Activated naive CD8-positive, alpha-beta T cell (primary cell): ENCODE data around the gene PTGDR.

Experiments used
- H3K27ac Mint-ChIP-seq: one replicate; pipeline ENCODE4 v1.8.0; 2021; ENCODE audit warnings: mixed read lengths
- H3K27me3 Mint-ChIP-seq: one replicate; pipeline ENCODE4 v1.8.0; 2021; ENCODE audit warnings: mixed read lengths
- H3K36me3 Mint-ChIP-seq: one replicate; pipeline ENCODE4 v1.8.0; 2021; ENCODE audit warnings: mixed read lengths
- H3K4me1 Mint-ChIP-seq: one replicate; pipeline ENCODE4 v1.8.0; 2021; ENCODE audit warnings: low read depth, mixed read lengths
- H3K4me3 Mint-ChIP-seq: one replicate; pipeline ENCODE4 v1.8.0; 2021; ENCODE audit warnings: mild to moderate bottlenecking, mixed read lengths
- H3K9me3 Mint-ChIP-seq: one replicate; pipeline ENCODE4 v1.8.0; 2021; ENCODE audit warnings: low read depth, mixed read lengths

The PTGDR gene

DNA sequence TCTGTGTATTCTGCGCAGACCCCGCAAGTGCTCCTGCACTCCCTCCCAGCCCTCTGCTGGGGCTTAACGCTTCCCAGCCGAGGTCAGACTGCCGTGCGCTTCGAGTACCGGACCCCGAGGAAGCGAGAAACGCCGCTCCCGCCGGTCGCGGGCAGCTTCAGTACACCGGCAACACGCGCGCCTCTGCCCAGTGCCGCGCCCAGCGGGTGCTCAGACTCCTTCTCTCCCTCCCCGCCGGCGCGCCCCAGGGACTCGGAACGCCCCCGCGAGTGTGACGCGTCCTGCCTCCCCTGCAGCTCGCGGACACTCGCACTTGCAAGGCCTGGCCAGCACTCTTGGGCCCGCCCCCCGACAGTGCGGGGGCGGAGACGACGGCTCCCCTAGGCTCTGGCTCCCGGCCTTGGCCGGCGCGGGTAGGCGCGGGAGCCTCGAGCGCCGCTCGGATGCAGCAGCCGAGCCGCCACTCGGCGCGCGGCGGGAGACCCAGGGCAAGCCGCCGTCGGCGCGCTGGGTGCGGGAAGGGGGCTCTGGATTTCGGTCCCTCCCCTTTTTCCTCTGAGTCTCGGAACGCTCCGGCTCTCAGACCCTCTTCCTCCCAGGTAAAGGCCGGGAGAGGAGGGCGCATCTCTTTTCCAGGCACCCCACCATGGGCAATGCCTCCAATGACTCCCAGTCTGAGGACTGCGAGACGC, 46.6 kb downstream of the PTGDR start, which contains the start of gene PTGER2:
PTGER2 (plus strand) TSS at position 410 of the 692 bp plus-strand sequence; CDS start at position 647, 237 bp downstream.
- Mint-ChIP-seq H3K9me3 (no peaks in the 10 kb centered on the region), H3K27ac (peak within 1 kb of the TSS; percentile 98), H3K4me3 (peak within 1 kb of the TSS; percentile 99), H3K4me1 (peaks cover 87% of the 10 kb centered on the region), H3K27me3 (no peaks in the 10 kb centered on the region), H3K36me3 (peaks cover 6% of the 10 kb centered on the region)

DNA sequence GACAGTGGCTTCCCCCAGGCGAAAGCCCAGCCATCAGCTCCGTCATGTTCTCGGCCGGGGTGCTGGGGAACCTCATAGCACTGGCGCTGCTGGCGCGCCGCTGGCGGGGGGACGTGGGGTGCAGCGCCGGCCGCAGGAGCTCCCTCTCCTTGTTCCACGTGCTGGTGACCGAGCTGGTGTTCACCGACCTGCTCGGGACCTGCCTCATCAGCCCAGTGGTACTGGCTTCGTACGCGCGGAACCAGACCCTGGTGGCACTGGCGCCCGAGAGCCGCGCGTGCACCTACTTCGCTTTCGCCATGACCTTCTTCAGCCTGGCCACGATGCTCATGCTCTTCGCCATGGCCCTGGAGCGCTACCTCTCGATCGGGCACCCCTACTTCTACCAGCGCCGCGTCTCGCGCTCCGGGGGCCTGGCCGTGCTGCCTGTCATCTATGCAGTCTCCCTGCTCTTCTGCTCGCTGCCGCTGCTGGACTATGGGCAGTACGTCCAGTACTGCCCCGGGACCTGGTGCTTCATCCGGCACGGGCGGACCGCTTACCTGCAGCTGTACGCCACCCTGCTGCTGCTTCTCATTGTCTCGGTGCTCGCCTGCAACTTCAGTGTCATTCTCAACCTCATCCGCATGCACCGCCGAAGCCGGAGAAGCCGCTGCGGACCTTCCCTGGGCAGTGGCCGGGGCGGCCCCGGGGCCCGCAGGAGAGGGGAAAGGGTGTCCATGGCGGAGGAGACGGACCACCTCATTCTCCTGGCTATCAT, 47.3 kb downstream of the PTGDR start:
- no peaks in the 10 kb centered on the region for H3K27me3 Mint-ChIP-seq
- peak overlapping the region; percentile 99 for H3K4me3 Mint-ChIP-seq
- H3K4me1 Mint-ChIP-seq = peaks cover 90% of the 10 kb centered on the region
- peaks cover 12% of the 10 kb centered on the region for H3K36me3 Mint-ChIP-seq
- peak overlapping the region; percentile 98 for H3K27ac Mint-ChIP-seq
- no peaks in the 10 kb centered on the region for H3K9me3 Mint-ChIP-seq

DNA sequence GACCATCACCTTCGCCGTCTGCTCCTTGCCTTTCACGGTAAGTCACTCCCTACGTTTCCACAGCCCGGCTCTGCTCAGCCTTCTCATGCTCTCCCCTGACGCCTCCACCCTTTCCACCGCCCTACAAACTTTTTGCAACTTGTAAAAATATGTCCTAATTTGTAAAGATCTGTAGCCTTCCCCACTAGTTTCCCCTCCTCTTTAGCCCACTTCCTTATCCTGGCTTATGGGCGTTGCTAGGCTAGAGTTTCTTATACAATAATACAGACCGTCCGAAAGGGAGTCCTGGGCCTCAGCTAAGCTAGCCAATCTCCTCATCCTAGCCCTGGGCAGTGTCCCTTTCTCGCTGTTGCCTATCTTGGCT, 47.8 kb downstream of the PTGDR start:
- no peaks in the 10 kb centered on the region for H3K9me3 Mint-ChIP-seq
- peak overlapping the region; percentile 99 for H3K4me3 Mint-ChIP-seq
- H3K36me3 Mint-ChIP-seq = peaks cover 14% of the 10 kb centered on the region
- peak overlapping the region; percentile 98 for H3K27ac Mint-ChIP-seq
- H3K27me3 Mint-ChIP-seq = no peaks in the 10 kb centered on the region
- H3K4me1 Mint-ChIP-seq = peaks cover 91% of the 10 kb centered on the region

DNA sequence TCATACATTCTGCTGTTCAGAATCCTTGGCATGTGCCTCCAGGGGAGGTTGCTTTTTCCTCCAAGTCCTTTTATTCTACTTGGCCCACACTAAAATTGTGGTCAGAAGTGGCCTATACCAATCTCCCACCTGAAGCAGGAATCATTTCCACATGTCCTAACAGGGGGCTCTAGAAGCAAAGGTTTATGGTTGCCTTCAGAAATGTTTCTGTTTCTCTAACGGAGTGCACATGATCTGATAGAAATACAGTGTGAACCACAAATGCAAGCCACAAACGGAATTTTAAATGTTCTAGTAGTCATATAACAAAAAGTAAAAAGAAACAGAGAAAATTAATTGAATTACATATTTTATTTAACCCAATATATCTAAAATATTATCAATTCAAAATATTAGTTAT, 50.6 kb downstream of the PTGDR start:
- peaks cover 73% of the 10 kb centered on the region for H3K4me1 Mint-ChIP-seq
- peaks cover 30% of the 10 kb centered on the region for H3K36me3 Mint-ChIP-seq
- peak overlapping the region; percentile 86 for H3K27ac Mint-ChIP-seq
- peak overlapping the region; percentile 99 for H3K4me3 Mint-ChIP-seq
- peaks cover 15% of the 10 kb centered on the region for H3K9me3 Mint-ChIP-seq
- no peaks in the 10 kb centered on the region for H3K27me3 Mint-ChIP-seq

DNA sequence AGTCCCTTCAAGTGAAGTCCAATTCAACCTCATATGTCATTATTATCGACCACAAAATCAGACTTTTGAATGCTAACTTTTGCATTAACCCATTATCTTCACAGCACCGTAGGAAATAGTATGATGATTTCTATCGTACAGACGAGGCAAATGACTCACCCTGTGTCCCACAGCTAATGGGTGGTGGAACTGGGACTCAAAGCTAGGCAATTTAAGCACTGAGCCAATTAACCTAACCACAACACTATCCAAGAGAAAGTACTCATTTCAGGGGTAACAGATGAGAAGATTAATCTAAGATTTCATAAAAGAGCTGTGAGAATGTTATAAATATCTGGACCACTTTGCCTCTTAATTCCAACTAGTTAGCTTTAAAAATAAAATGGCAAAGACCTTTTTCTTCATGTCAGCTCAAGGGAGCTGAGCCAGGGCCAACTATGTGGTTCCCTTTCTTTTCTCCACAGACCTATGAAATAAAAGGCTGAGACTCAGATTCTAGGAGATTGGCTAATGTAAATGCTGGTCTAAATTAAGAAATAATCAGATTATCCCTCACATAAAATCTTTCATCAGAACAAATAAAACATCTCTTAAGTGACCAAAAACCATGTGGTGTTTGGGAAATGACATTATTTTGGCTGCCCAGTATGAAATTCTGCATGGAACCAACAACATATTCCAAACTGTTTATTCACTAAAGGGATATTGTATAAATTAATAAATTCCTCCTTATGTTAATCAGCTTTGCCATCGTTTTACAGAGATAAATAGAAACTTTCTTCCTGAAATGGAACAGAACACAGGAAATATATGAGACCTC, 51.5 kb downstream of the PTGDR start:
- Mint-ChIP-seq H3K36me3 (peaks cover 33% of the 10 kb centered on the region), H3K27me3 (no peaks in the 10 kb centered on the region), H3K4me3 (peak overlapping the region; percentile 76), H3K4me1 (peaks cover 67% of the 10 kb centered on the region), H3K27ac (peak overlapping the region; percentile 84), H3K9me3 (peaks cover 15% of the 10 kb centered on the region)

DNA sequence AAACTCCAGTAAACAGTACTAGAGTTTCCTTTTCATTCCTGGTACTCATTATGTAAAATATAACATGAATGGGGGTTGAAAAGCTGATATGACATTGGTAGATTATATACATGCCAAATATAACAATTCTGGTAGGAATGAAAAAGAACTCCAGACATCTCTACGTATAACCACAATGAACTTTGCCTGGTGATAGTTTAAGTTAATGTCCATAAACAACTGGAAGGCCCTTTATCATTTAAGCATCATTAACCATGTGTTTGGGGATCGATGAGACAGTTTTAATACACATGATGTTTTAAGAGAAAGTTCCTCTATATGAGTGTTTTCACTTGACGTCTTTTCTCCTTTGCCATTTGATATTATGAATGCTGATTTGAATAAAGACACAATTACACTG, 52.4 kb downstream of the PTGDR start:
- peak overlapping the region; percentile 6 for H3K27ac Mint-ChIP-seq
- H3K4me3 Mint-ChIP-seq = peak overlapping the region; percentile 76
- H3K27me3 Mint-ChIP-seq = no peaks in the 10 kb centered on the region
- H3K36me3 Mint-ChIP-seq = peaks cover 33% of the 10 kb centered on the region
- H3K4me1 Mint-ChIP-seq = peaks cover 72% of the 10 kb centered on the region
- peaks cover 15% of the 10 kb centered on the region for H3K9me3 Mint-ChIP-seq

DNA sequence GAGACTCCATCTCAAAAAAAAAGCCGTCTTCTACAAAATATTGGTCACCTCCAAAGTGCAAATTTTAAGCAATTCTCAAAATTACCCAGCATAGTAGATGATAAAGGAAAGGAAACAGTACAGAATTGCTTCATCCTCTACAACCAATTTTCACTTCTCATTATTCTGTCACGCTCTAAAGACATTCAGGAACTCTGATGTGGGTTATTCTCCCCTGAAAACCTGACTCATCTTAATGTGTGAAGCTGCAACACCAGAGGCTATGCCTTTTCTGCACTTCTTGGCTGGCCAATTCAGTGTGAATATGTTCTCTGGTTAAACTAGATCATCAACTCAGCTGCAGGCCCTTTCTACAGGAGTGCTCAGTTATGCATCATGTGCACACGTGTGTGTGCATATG, 57.6 kb downstream of the PTGDR start:
- H3K27me3 Mint-ChIP-seq = no peaks in the 10 kb centered on the region
- peaks cover 68% of the 10 kb centered on the region for H3K4me1 Mint-ChIP-seq
- peaks cover 42% of the 10 kb centered on the region for H3K36me3 Mint-ChIP-seq
- peak overlapping the region; percentile 64 for H3K4me3 Mint-ChIP-seq
- peaks cover 15% of the 10 kb centered on the region for H3K9me3 Mint-ChIP-seq
- H3K27ac Mint-ChIP-seq = peak overlapping the region; percentile 85

DNA sequence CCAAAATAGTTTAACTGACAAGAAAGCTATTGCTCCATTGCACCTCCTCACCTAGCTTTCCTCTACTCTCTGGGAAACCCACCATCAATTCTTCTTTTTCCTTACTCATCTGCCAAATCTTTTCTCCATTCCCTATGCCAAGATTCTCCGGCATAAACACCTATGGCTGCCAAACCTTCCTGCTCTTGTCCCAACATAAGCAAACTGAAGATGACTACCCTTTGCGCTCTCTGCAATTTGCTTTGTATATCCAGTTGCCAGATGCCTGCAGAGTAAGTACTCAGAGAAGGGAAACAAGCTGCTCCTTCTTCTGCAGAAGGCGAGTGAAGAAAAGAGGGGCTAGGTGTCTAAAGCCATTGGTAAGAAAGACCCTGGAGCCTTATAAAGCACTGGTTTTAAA, 58.1 kb downstream of the PTGDR start:
- Mint-ChIP-seq H3K9me3 (peaks cover 13% of the 10 kb centered on the region), H3K36me3 (peaks cover 40% of the 10 kb centered on the region), H3K27me3 (no peaks in the 10 kb centered on the region), H3K4me3 (peak overlapping the region; percentile 64), H3K4me1 (peaks cover 65% of the 10 kb centered on the region), H3K27ac (peak overlapping the region; percentile 85)
